BJ (cell line): Measurements from ENCODE around the gene EXOC1L. TPM values are rescaled to one million over a fixed set of nuclear protein-coding genes. Genes with fewer than 3 reads are reported as not detected.

Source experiments
- CTCF ChIA-PET: fragments of 350-600 bp; formaldehyde crosslinking; extraction: SDS; loops from one replicate; lab custom pipeline; 2021; ENCODE audit warnings: antibody characterized with exemption, inconsistent platforms; lab: Yijun Ruan, JAX
- POLR2A ChIA-PET: fragments of 300-600 bp; sonication (Branson Sonifier 250); formaldehyde crosslinking; extraction: SDS; loops from one replicate; lab custom pipeline; 2021; ENCODE audit warnings: antibody characterized with exemption; lab: Charles Lee
- DNase-seq: peaks from one replicate; pipeline ENCODE4 v3.0.0-alpha.2; 2011; ENCODE audit warnings: low read depth
- H3K27me3 ChIP-seq: 2 replicates; pipeline ENCODE4 v1.6.0; 2011; ENCODE audit warnings: low read length; ENCODE audit not compliant: control insufficient read depth, insufficient read depth
- H3K36me3 ChIP-seq: 2 replicates; pipeline ENCODE4 v1.5.1; 2011; ENCODE audit warnings: low read length; ENCODE audit not compliant: control insufficient read depth, insufficient read depth
- H3K4me3 ChIP-seq: 2 replicates; pipeline ENCODE4 v1.5.1; 2011; ENCODE audit warnings: low read depth, mild to moderate bottlenecking, control low read depth, low read length
- CTCF ChIP-seq: IDR thresholded peaks from 2 replicates; pipeline ENCODE4 v1.5.1; 2011; ENCODE audit warnings: low read depth, mild to moderate bottlenecking, control low read depth, inconsistent platforms, low read length, moderate library complexity; ENCODE audit not compliant: insufficient read depth
- polyA plus RNA-seq: library from polyadenylated mRNA; depleted of rRNA; stranded (reverse); fragments of >200 nt; gene quantifications from 2 replicates; pipeline ENCODE4 v1.2.3, GENCODE V29; 2011; rRNA removed
- small RNA-seq: library from RNA; depleted of rRNA; stranded (forward); fragments of <200 nt; gene quantifications from one replicate; pipeline ENCODE3, GENCODE V24; 2012; ENCODE audit warnings: low replicate concordance, low read depth; ENCODE audit not compliant: insufficient read length

Gene EXOC1L
- polyA plus RNA-seq, 1 experiment, result not detected

- TF ChIP-seq CTCF, result no peak
- POLR2A ChIA-PET, result no interaction called here
- Histone ChIP-seq H3K27me3 (no peaks in the 10 kb centered on the region), H3K36me3 (peaks cover 7% of the 10 kb centered on the region; the same call in 1 of the 2 replicates), H3K4me3 (no peak overlapping the region)
- DNase-seq, result no peak
- CTCF ChIA-PET, result interaction anchor here (0.5 to 0.6 kb wide), 2 partner anchors 15 to 1302 kb away, joined by 3 read pairs; no protein-coding TSS in a partner anchor
Observed at GRCh38 chr4:55884093-55884850, 64.7 kb downstream of the EXOC1L start.

GRCh38 chr4:55884851-55885219 is 65.2 kb downstream of the EXOC1L start:
- H3K36me3 ChIP-seq, result 0 out of 2 replicates have a peak, but pooled peaks cover 5% of the 10 kb centered on the region
- no peak overlapping the region for H3K4me3 ChIP-seq
- no peak for DNase-seq
- CTCF ChIA-PET, result interaction anchor here (0.6 kb wide), 1 partner anchor 1303 kb away, joined by 3 read pairs; no protein-coding TSS in a partner anchor
- POLR2A ChIA-PET, result no interaction called here
- no peaks in the 10 kb centered on the region for H3K27me3 ChIP-seq
- TF ChIP-seq CTCF, result no peak

Small RNAs within 50 kb of the gene (small RNA-seq; reads per million reads assigned to genes)
- not detected for gene RNU6-276P
- not detected for gene RNU6-652P

Other genes with a start within 250 kb of the EXOC1L start
- not detected in 2 replicates for gene PDCL2, start 227.5 kb upstream of the EXOC1L start, polyA plus RNA-seq
- not detected in 2 replicates for gene NMU, start 183.5 kb upstream of the EXOC1L start, polyA plus RNA-seq
- 11.6 and 25.4 TPM in 2 replicates for gene EXOC1, start 33.9 kb downstream of the EXOC1L start, polyA plus RNA-seq
- gene CEP135, start 129.2 kb downstream of the EXOC1L start, polyA plus RNA-seq, result 2.0 and 3.6 TPM in 2 replicates